Measurements from ENCODE around the gene LAMA2. TPM values are rescaled to one million over a fixed set of nuclear protein-coding genes. Genes with fewer than 3 reads are reported as not detected.

Gene LAMA2
- total RNA-seq, 5 donors from 2014 or later (not counting 1 experiment from before 2014, with no cell fraction given): 0.30 to 0.62 (median 0.45) TPM

- Mint-ChIP-seq H3K4me1 (no peaks in the 10 kb centered on the region), H3K27me3 (no peaks in the 10 kb centered on the region), H3K9me3 (peaks cover 0 to 7% (median 4%) of the 10 kb centered on the region in 3 donors), H3K27ac (no peak overlapping the region), H3K4me3 (no peak overlapping the region), H3K36me3 (no peaks in the 10 kb centered on the region)
- H3K36me3 ChIP-seq (ENCODE audit: control insufficient read depth in 2 of 2, extremely low read depth in 1 of 2, insufficient read depth in 1 of 2, low read length in 1 of 2): no peaks in the 10 kb centered on the region
- no peak for DNase-seq
- ATAC-seq (replicated peaks in 1 of 4): no peak
- 83% methylated on average over 1 of the region's 1 CpG for WGBS (ENCODE audit: insufficient coverage)
- ChIA-PET CTCF (no interaction called here), POLR2A (no interaction called here)
- H3K9me3 ChIP-seq: no peaks in the 10 kb centered on the region
- no peaks in the 10 kb centered on the region for H3K27me3 ChIP-seq (replicated peaks in 1 of 2; ENCODE audit: control insufficient read depth in 2 of 2, extremely low read depth in 1 of 2, insufficient read depth in 2 of 2, low read length in 1 of 2)
- no peak overlapping the region for H3K4me3 ChIP-seq (ENCODE audit: control insufficient read depth in 1 of 2, extremely low read depth in 1 of 2, low read length in 1 of 2)
- no peak overlapping the region for H3K27ac ChIP-seq (ENCODE audit: low read length)
- H3K4me1 ChIP-seq (ENCODE audit: control insufficient read depth in 1 of 2, extremely low read depth in 1 of 2, insufficient read depth in 2 of 2, low read length in 2 of 2): no peaks in the 10 kb centered on the region
Observed at GRCh38 chr6:129089357-129089756, 206.4 kb downstream of the LAMA2 start.

- Mint-ChIP-seq H3K4me3 (no peak overlapping the region), H3K36me3 (no peaks in the 10 kb centered on the region), H3K9me3 (peaks cover 0 to 3% (median 3%) of the 10 kb centered on the region in 3 donors), H3K27me3 (no peaks in the 10 kb centered on the region), H3K27ac (no peak overlapping the region), H3K4me1 (no peaks in the 10 kb centered on the region)
- H3K4me1 ChIP-seq (ENCODE audit: control insufficient read depth in 1 of 2, extremely low read depth in 1 of 2, insufficient read depth in 2 of 2, low read length in 2 of 2): no peaks in the 10 kb centered on the region
- WGBS (ENCODE audit: insufficient coverage): no CpG with 5 or more reads among the region's 3 CpGs
- ChIA-PET CTCF (no interaction called here), POLR2A (no interaction called here)
- no peak overlapping the region for H3K4me3 ChIP-seq (ENCODE audit: control insufficient read depth in 1 of 2, extremely low read depth in 1 of 2, low read length in 1 of 2)
- no peaks in the 10 kb centered on the region for H3K27me3 ChIP-seq (replicated peaks in 1 of 2; ENCODE audit: control insufficient read depth in 2 of 2, extremely low read depth in 1 of 2, insufficient read depth in 2 of 2, low read length in 1 of 2)
- H3K9me3 ChIP-seq: no peaks in the 10 kb centered on the region
- no peaks in the 10 kb centered on the region for H3K36me3 ChIP-seq (ENCODE audit: control insufficient read depth in 2 of 2, extremely low read depth in 1 of 2, insufficient read depth in 1 of 2, low read length in 1 of 2)
- H3K27ac ChIP-seq (ENCODE audit: low read length): no peak overlapping the region
- no peak for DNase-seq
- no peak for ATAC-seq (replicated peaks in 1 of 4)
Observed at GRCh38 chr6:129094147-129094546, 211.2 kb downstream of the LAMA2 start.

GRCh38 chr6:129096651-129097290, 213.8 kb downstream of the LAMA2 start:
- Histone ChIP-seq H3K27ac (ENCODE audit: low read length) (no peak overlapping the region), H3K36me3 (ENCODE audit: control insufficient read depth in 2 of 2, extremely low read depth in 1 of 2, insufficient read depth in 1 of 2, low read length in 1 of 2) (no peaks in the 10 kb centered on the region), H3K9me3 (no peaks in the 10 kb centered on the region), H3K4me1 (ENCODE audit: control insufficient read depth in 1 of 2, extremely low read depth in 1 of 2, insufficient read depth in 2 of 2, low read length in 2 of 2) (no peaks in the 10 kb centered on the region), H3K4me3 (ENCODE audit: control insufficient read depth in 1 of 2, extremely low read depth in 1 of 2, low read length in 1 of 2) (no peak overlapping the region), H3K27me3 (replicated peaks in 1 of 2; ENCODE audit: control insufficient read depth in 2 of 2, extremely low read depth in 1 of 2, insufficient read depth in 2 of 2, low read length in 1 of 2) (no peaks in the 10 kb centered on the region)
- H3K4me1 Mint-ChIP-seq: no peaks in the 10 kb centered on the region
- no peak overlapping the region for H3K27ac Mint-ChIP-seq
- CTCF ChIA-PET: no interaction called here
- WGBS (ENCODE audit: insufficient coverage): 73% methylated on average over 3 of the region's 3 CpGs
- no peaks in the 10 kb centered on the region for H3K9me3 Mint-ChIP-seq
- H3K4me3 Mint-ChIP-seq: no peak overlapping the region
- no peak for DNase-seq
- no peak for ATAC-seq (replicated peaks in 1 of 4)
- H3K36me3 Mint-ChIP-seq: no peaks in the 10 kb centered on the region
- no peaks in the 10 kb centered on the region for H3K27me3 Mint-ChIP-seq
- POLR2A ChIA-PET: no interaction called here

- no peaks in the 10 kb centered on the region for H3K27me3 ChIP-seq (replicated peaks in 1 of 2; ENCODE audit: control insufficient read depth in 2 of 2, extremely low read depth in 1 of 2, insufficient read depth in 2 of 2, low read length in 1 of 2)
- Mint-ChIP-seq H3K4me3 (no peak overlapping the region), H3K27me3 (no peaks in the 10 kb centered on the region), H3K9me3 (no peaks in the 10 kb centered on the region), H3K4me1 (no peaks in the 10 kb centered on the region), H3K27ac (no peak overlapping the region), H3K36me3 (no peaks in the 10 kb centered on the region)
- H3K4me3 ChIP-seq (ENCODE audit: control insufficient read depth in 1 of 2, extremely low read depth in 1 of 2, low read length in 1 of 2): no peak overlapping the region
- ChIA-PET CTCF (no interaction called here), POLR2A (no interaction called here)
- ATAC-seq (replicated peaks in 1 of 4) (no peak), DNase-seq (no peak)
- no CpG with 5 or more reads among the region's 9 CpGs for WGBS (ENCODE audit: insufficient coverage)
- H3K4me1 ChIP-seq (ENCODE audit: control insufficient read depth in 1 of 2, extremely low read depth in 1 of 2, insufficient read depth in 2 of 2, low read length in 2 of 2): no peaks in the 10 kb centered on the region
- H3K9me3 ChIP-seq: no peaks in the 10 kb centered on the region
- H3K36me3 ChIP-seq (ENCODE audit: control insufficient read depth in 2 of 2, extremely low read depth in 1 of 2, insufficient read depth in 1 of 2, low read length in 1 of 2): no peaks in the 10 kb centered on the region
- H3K27ac ChIP-seq (ENCODE audit: low read length): no peak overlapping the region
Observed at GRCh38 chr6:129098061-129098553, 215.2 kb downstream of the LAMA2 start.

GRCh38 chr6:129099696-129100095, 216.8 kb downstream of the LAMA2 start:
- ATAC-seq (replicated peaks in 1 of 4): no peak
- ChIA-PET POLR2A (no interaction called here), CTCF (no interaction called here)
- no peak for DNase-seq
- Mint-ChIP-seq H3K27me3 (peaks cover 0 to 7% of the 10 kb centered on the region in 2 donors), H3K4me3 (no peak overlapping the region), H3K36me3 (no peaks in the 10 kb centered on the region), H3K9me3 (no peaks in the 10 kb centered on the region), H3K4me1 (no peaks in the 10 kb centered on the region), H3K27ac (no peak overlapping the region)
- no peak overlapping the region for H3K4me3 ChIP-seq (ENCODE audit: control insufficient read depth in 1 of 2, extremely low read depth in 1 of 2, low read length in 1 of 2)
- no peaks in the 10 kb centered on the region for H3K9me3 ChIP-seq
- H3K27me3 ChIP-seq (replicated peaks in 1 of 2; ENCODE audit: control insufficient read depth in 2 of 2, extremely low read depth in 1 of 2, insufficient read depth in 2 of 2, low read length in 1 of 2): no peaks in the 10 kb centered on the region
- H3K27ac ChIP-seq (ENCODE audit: low read length): no peak overlapping the region
- H3K4me1 ChIP-seq (ENCODE audit: control insufficient read depth in 1 of 2, extremely low read depth in 1 of 2, insufficient read depth in 2 of 2, low read length in 2 of 2): no peaks in the 10 kb centered on the region
- H3K36me3 ChIP-seq (ENCODE audit: control insufficient read depth in 2 of 2, extremely low read depth in 1 of 2, insufficient read depth in 1 of 2, low read length in 1 of 2): no peaks in the 10 kb centered on the region

- H3K36me3 Mint-ChIP-seq: no peaks in the 10 kb centered on the region
Observed at GRCh38 chr6:129100164-129100563, 217.2 kb downstream of the LAMA2 start.

GRCh38 chr6:129102741-129103140, 219.8 kb downstream of the LAMA2 start:
- Histone ChIP-seq H3K4me1 (ENCODE audit: control insufficient read depth in 1 of 2, extremely low read depth in 1 of 2, insufficient read depth in 2 of 2, low read length in 2 of 2) (no peaks in the 10 kb centered on the region), H3K27ac (ENCODE audit: low read length) (no peak overlapping the region), H3K9me3 (no peaks in the 10 kb centered on the region), H3K27me3 (replicated peaks in 1 of 2; ENCODE audit: control insufficient read depth in 2 of 2, extremely low read depth in 1 of 2, insufficient read depth in 2 of 2, low read length in 1 of 2) (no peaks in the 10 kb centered on the region), H3K36me3 (ENCODE audit: control insufficient read depth in 2 of 2, extremely low read depth in 1 of 2, insufficient read depth in 1 of 2, low read length in 1 of 2) (no peaks in the 10 kb centered on the region), H3K4me3 (ENCODE audit: control insufficient read depth in 1 of 2, extremely low read depth in 1 of 2, low read length in 1 of 2) (no peak overlapping the region)
- Mint-ChIP-seq H3K9me3 (no peaks in the 10 kb centered on the region), H3K27ac (no peak overlapping the region), H3K27me3 (peaks cover 0 to 15% of the 10 kb centered on the region in 2 donors), H3K4me3 (no peak overlapping the region), H3K4me1 (no peaks in the 10 kb centered on the region), H3K36me3 (no peaks in the 10 kb centered on the region)
- DNase-seq: no peak
- ChIA-PET POLR2A (no interaction called here), CTCF (no interaction called here)
- no peak for ATAC-seq (replicated peaks in 1 of 4)
- WGBS (ENCODE audit: insufficient coverage): 92% methylated on average over 3 of the region's 4 CpGs

More at GRCh38 chr6:129100164-129100563, 217.2 kb downstream of the LAMA2 start:
- no peak overlapping the region for H3K27ac ChIP-seq (ENCODE audit: low read length)
- no peaks in the 10 kb centered on the region for H3K4me1 ChIP-seq (ENCODE audit: control insufficient read depth in 1 of 2, extremely low read depth in 1 of 2, insufficient read depth in 2 of 2, low read length in 2 of 2)
- no peaks in the 10 kb centered on the region for H3K36me3 ChIP-seq (ENCODE audit: control insufficient read depth in 2 of 2, extremely low read depth in 1 of 2, insufficient read depth in 1 of 2, low read length in 1 of 2)
- CTCF ChIA-PET: no interaction called here
- H3K9me3 ChIP-seq: no peaks in the 10 kb centered on the region
- Mint-ChIP-seq H3K9me3 (no peaks in the 10 kb centered on the region), H3K27me3 (peaks cover 0 to 9% of the 10 kb centered on the region in 2 donors), H3K27ac (no peak overlapping the region), H3K4me3 (no peak overlapping the region), H3K4me1 (no peaks in the 10 kb centered on the region)
- H3K27me3 ChIP-seq (replicated peaks in 1 of 2; ENCODE audit: control insufficient read depth in 2 of 2, extremely low read depth in 1 of 2, insufficient read depth in 2 of 2, low read length in 1 of 2): no peaks in the 10 kb centered on the region
- H3K4me3 ChIP-seq (ENCODE audit: control insufficient read depth in 1 of 2, extremely low read depth in 1 of 2, low read length in 1 of 2): no peak overlapping the region
- no CpG with 5 or more reads among the region's 1 CpG for WGBS (ENCODE audit: insufficient coverage)
- DNase-seq (no peak), ATAC-seq (replicated peaks in 1 of 4) (no peak)
- POLR2A ChIA-PET: no interaction called here

Data from T-cell (primary cell).